ENCODE measurements around the gene GCK.
A peak's percentile ranks its signal among the peaks of the same experiment; 100 is the strongest.

The GCK gene

DNA sequence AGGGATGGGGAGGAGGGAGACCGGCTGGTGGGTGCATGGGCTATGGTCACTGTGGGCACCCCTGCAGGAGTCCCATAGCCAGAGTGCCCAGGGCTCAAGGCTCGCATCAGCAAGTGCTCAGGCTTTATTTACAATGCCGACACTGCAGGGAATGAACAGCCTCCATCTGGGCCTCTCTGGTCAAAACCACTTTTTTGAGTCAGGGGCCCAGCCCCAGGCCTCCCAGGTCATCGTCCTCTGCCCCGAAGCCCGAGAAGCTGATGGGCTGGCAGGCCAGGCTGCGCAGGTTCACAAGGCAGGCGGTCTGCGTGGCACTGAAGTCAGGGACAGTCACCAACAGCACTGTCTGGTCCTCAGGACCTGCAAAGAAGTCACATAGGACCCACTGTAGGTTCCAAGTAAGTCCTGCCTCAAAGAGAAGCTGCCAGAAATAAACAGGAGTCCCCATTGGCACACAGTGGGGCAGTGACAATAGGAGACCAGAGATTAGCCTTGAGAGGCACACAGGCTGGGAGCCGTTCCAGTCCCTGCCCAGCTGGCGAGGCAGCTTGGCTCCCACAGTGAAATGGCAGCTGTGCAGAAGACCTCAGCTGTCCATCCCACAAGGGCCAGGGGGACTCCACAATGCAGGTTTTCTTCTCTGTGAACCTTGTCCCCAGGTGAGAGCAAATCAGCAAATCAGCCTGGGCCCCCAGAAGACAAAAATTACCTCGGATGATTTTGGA, 74.5 kb downstream of the GCK start:
- DNase-seq: no peak

DNA sequence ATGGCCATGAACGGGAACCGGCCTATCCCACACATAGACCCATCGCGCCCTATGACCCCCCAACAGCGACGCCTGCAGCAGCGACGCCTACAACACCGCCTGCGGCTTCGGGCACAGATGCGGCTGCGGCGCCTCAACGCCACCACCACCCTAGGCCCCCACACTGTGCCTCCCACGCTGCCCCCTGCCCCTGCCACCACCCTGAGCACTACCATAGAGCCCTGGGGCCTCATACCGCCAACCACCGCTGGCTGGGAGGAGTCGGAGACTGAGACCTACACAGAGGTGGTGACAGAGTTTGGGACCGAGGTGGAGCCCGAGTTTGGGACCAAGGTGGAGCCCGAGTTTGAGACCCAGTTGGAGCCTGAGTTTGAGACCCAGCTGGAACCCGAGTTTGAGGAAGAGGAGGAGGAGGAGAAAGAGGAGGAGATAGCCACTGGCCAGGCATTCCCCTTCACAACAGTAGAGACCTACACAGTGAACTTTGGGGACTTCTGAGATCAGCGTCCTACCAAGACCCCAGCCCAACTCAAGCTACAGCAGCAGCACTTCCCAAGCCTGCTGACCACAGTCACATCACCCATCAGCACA, 75.4 kb downstream of the GCK start:
- no peak for DNase-seq

DNA sequence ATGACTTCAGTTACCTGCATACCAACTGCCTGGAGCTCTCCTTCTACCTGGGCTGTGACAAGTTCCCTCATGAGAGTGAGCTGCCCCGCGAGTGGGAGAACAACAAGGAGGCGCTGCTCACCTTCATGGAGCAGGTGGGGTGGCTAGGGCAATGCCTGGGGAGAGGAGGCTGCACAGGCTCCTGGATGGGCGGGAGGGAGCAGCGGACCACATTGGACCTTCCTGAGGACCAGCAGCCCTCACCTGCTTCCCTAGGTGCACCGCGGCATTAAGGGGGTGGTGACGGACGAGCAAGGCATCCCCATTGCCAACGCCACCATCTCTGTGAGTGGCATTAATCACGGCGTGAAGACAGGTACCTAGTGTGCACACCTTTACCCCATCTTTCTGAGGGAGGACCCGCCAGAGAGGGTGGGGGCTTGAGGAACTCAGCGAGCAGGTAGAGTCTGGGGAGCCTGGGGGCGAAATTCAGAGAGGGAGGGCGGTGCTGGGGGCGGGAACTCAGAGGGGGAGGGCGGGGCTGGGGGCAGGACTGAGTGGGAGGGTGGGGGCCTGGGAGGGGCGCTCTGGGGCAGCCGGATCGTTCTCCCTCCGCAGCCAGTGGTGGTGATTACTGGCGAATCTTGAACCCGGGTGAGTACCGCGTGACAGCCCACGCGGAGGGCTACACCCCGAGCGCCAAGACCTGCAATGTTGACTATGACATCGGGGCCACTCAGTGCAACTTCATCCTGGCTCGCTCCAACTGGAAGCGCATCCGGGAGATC, 76.1 kb downstream of the GCK start:
- DNase-seq: no peak

DNA sequence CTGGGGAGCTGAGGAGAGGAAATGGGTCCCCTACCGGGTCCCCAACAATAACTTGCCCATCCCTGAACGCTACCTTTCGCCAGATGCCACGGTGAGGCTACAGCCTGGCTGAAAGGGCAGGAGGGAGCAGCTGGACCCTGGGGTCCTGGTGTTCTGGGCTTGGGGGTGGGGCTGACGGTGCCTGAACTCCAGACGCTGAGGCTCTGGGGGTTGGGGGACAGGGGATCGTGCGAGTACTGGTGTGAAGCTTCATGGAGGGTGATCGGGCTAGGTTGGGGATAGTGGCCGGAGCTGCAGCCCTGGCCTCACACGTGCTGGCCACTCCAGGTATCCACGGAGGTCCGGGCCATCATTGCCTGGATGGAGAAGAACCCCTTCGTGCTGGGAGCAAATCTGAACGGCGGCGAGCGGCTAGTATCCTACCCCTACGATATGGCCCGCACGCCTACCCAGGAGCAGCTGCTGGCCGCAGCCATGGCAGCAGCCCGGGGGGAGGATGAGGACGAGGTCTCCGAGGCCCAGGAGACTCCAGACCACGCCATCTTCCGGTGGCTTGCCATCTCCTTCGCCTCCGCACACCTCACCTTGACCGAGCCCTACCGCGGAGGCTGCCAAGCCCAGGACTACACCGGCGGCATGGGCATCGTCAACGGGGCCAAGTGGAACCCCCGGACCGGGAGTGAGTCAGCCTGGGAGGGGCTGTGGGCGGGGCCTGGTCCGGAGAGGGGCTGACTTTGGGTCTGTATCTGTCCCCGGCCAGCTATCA, 76.8 kb downstream of the GCK start:
- DNase-seq: no peak

DNA sequence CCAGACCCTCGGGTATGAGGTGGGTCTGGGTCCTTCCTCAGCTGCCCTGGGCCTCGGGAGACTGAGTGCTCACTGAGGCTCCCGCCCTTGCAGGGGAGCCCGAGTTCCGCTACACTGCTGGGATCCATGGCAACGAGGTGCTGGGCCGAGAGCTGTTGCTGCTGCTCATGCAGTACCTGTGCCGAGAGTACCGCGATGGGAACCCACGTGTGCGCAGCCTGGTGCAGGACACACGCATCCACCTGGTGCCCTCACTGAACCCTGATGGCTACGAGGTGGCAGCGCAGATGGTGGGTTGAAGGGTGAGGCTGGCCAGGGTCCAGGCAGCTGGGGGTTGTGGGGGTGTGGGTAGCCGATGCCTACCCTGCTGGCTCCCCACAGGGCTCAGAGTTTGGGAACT, 77.5 kb downstream of the GCK start:
- no peak for DNase-seq

DNA sequence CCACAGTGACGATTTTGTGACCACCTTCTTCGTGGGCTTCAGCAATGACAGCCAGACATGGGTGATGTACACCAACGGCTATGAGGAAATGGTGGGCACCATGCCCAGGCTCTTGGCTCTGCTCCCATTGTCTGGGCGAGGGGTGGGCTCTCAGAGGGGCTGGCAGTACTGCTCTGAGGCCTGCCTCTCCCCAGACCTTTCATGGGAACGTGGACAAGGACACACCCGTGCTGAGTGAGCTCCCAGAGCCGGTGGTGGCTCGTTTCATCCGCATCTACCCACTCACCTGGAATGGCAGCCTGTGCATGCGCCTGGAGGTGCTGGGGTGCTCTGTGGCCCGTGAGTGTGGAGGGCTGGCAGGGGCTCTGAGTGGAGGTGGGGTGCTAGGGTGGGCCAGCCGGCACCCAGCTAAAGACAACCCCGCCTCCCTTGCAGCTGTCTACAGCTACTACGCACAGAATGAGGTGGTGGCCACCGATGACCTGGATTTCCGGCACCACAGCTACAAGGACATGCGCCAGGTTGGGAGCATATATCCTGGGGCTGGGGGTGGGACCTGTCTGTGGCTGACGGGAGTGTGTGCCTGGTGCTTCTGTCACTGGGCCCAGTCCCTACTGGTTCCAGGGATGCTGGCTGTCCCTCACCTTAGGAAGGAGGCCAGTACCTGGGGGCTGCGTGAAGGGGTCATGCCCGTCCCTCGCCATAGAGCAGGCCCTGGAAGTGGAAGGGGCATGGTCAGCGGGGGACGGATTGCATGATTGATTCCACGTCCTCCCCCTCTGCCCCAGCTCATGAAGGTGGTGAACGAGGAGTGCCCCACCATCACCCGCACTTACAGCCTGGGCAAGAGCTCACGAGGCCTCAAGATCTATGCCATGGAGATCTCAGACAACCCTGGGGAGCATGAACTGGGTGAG, 78.3 kb downstream of the GCK start:
- DNase-seq: no peak

DNA sequence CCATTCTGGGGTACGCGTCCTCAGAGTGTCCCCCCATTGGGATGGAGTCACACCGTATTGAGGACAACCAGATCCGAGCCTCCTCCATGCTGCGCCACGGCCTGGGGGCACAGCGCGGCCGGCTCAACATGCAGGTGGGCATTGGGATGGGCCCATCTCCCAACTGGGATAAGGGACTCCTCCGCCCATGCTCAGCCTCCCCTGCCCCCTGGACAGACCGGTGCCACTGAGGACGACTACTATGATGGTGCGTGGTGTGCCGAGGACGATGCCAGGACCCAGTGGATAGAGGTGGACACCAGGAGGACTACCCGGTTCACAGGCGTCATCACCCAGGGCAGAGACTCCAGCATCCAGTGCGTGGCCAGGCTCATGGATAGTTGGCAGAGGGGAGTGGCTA, 79.2 kb downstream of the GCK start:
- no peak for DNase-seq

DNA sequence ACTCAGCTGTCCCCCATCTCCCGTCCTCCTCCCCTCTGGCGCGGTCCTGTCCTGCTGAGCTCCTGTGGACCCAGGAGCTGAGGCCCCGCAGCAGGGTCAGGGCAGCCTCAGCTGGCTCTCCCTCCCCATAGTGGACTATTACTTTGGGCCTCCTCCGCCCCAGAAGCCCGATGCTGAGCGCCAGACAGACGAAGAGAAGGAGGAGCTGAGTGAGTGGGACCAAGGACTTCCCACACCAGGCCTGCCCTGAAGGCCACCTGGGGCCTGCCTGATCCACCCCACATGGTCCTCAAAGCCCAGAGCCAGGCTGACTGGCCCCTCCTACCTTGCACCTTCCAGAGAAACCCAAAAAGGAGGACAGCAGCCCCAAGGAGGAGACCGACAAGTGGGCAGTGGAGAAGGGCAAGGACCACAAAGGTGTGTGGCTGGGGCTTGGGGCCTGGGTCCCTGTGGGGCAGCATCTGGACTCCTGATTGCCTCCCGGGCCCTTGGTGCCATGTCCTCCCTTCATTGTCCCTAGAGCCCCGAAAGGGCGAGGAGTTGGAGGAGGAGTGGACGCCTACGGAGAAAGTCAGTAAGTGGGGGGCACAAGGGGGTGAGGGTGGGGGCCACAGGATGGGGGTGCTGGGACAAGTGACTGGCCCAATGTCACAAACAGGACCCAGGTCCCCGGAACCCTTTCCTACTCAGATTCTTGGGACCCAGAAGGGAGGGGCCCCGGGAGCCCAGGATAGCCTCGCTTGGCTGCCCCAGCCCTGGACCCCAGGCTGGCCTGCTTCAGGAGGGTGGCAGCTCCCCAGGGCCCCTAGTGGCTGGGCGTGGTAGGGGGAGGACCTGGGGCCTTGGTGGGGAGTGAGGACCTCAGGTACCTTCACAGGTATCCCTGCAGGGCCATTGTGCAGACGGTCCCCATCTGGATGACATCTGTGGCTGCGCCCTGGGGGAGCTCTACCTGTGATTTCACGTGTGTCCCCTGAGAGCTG, 80.2 kb downstream of the GCK start:
- no peak for DNase-seq

DNA sequence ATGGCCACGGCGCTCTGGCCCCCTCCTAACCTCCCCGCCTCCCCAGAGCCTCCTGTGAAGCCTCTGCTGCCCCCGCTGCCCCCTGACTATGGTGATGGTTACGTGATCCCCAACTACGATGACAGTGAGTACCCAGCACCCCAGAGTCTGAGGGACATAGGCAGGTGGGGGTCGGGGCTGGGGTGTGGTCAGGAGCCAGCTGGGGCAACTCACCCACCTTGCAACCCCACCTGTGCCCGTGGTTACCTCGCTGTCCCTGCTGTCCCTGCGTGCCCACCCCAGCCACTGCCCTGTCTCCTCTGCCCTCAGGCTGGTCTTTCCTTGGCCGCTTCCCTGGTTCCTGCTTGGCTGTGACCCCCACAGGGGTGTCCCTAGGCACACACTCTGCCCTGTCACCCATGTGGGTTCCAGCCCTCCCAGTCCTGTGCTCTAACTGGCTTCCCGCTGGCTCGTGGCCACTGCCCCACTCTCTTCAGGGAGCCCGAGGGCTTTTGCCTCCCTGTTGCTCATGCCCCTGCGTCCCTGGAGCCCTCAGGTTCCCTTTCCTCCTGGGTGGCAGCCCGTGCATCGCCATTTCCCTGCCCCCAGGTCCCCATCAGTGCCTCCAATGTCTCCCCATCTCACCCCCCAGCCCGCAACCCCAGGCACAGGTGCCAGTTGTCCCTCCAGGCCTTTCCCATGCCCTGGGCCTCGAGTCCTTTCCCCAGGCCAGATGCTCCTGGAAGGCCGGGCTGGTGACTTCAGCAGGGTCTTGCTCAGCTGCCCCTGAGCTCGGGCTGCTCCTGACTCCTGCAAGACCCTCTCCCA, 81.1 kb downstream of the GCK start:
- DNase-seq: no peak

DNA sequence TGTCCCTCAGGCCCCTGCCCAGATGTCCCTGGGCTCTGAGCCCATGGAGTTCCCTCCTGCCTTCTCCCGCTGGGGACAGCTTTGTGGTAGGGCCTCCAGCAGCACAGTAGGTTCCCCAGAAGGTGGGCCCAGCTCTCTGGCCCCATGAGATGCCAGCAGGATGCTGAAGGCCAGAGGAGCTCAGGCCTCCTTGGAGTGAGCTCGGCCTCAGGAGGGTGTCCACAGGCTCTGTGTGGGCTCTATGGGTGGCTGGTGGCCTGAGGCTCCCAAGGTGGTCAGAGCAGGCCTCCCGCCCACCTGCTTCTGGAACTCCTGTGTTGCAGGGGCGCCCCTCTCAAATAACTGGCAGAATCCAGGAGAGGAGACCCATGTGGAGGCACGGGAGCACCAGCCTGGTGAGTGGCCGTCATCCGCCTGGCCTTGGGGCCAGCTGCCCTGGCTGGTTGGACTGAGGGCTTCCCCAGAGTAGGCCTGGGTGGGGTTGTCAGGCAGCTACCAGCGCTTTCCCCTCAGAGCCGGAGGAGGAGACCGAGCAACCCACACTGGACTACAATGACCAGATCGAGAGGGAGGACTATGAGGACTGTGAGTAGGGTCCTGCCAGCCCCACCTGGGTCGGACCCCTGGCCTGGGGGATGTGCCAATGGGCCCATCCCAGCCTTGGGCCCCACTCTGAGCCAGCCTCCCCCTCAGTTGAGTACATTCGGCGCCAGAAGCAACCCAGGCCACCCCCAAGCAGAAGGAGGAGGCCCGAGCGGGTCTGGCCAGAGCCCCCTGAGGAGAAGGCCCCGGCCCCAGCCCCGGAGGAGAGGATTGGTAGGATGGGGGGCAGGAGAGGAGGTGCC, 81.9 kb downstream of the GCK start:
- no peak for DNase-seq

DNA sequence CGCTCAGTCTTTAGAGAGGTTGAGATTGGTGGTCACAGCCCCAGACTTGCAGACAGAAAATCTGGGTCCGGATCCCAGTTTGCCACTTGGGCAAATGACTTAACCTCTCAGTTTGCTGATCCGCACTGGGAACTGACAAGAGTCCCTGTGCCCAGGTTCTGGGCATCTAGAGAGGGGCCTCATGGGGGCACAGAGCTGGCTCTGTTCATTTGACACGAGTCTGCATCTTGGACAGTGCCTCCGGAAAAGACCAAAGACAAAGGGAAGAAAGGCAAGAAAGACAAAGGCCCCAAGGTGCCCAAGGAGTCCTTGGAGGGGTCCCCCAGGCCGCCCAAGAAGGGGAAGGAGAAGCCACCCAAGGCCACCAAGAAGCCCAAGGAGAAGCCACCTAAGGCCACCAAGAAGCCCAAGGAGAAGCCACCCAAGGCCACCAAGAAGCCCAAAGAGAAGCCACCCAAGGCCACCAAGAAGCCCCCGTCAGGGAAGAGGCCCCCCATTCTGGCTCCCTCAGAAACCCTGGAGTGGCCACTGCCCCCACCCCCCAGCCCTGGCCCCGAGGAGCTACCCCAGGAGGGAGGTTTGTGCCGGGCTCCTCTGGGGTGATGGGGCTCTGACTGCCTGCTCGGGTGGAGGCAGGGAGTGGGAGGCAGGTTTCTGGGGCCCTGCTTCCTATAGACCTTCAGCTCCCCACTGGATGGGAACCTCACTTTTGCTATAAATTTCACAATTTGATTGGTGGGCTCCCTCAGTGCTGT, 82.8 kb downstream of the GCK start:
- DNase-seq: no peak

DNA sequence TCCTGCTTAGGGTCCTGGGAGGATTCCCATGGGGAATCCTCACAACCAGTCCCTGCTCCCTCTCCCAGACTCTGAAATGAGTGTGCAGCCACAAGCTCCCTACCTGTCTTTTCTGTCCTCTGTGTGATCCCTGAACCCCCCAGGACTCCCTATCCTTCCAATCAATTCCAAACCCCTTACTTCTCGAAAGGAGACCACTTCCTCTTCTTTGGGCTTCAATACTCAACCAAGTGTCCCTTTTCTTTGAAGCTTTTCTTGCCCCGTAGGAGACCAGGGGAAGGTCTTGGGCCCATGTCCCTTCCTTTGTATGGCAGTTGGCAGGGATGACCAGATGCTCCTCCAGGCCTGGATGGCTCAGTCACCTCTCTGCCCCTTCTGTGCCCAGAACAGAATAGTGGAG, 83.4 kb downstream of the GCK start:
- no peak for DNase-seq

DNA sequence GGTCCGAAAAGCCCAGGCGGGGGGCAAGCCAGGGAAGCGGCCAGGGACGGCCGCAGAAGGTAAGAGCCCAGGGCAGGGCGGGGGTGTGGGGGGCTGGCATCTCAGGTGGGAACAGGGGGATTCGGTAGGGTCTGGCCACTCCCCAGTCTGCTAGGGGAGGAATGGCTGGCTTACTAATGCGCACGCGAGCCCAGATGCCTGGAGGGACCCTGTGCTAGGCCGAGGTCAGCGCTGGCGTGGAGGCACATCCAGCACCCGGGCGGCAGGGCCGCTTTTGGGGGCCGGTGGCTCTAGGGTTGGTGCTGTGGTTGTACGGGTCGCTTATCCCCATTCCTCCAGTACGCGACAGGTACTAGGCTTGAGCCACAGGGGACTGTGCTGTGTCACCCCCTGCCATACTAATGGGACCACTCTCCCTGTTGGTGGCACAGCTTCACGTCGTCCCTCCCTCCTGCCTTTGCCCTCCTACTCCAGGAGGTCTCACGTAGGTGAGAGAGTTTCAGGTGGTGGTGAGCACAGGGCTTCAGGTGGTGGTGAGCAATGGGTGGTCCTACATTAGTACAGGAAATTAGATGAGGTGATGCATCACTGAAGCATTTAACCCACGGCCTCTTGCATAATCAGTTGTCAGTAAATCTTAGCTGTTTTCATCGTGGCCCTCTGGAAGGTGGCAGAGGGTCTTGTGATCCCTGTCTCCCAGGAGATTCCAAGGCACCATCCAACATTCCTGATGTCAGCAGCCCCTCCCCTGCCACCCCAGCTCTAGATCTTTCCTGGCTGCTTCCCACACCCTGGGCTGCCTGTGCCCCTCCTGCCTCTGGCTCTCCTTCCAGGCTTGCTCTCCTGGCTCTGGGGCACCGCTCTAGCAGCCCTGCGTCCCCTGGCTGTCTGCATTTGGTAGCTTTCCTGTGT, 84.1 kb downstream of the GCK start:
- DNase-seq: peak; percentile 78

DNA sequence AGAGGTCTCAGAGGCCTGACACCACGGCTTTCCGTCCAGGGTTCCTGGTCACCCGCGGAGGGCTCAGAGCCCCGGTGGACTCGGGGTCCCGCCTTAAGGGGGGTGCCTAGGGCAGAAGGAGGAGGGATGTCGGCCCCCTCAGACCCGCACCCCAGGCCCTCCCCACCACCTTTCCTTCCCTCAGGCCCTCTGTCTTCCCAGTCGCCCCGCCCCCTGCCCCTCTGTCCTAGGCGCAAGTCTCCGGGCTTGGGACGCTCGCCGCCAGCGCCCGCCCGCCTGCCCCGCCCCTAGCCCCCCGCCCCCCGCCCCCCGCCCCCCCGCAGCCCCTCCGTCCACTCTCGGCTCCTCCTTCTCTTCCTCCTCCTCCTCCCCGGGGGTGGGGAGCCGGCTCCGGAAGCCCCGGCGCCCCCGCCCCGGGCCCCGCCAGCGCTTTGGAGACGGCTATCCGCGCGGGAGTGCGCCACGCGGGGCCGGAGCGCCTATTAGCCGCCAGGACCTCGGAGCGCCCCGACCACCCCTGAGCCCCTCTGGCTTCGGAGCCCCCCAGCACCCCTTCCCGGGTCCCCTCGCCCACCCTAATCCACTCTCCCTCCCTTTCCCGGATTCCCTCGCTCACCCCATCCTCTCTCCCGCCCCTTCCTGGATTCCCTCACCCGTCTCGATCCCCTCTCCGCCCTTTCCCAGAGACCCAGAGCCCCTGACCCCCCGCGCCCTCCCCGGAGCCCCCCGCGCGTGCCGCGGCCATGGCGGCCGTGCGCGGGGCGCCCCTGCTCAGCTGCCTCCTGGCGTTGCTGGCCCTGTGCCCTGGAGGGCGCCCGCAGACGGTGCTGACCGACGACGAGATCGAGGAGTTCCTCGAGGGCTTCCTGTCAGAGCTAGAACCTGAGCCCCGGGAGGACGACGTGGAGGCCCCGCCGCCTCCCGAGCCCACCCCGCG, 85.0 kb downstream of the GCK start, which contains the start of gene AEBP1:
TSS of gene AEBP1 (plus strand) at position 423 of the 937 bp plus-strand sequence. CDS start at position 744, 321 bp downstream.
- DNase-seq: peak; percentile 19

DNA sequence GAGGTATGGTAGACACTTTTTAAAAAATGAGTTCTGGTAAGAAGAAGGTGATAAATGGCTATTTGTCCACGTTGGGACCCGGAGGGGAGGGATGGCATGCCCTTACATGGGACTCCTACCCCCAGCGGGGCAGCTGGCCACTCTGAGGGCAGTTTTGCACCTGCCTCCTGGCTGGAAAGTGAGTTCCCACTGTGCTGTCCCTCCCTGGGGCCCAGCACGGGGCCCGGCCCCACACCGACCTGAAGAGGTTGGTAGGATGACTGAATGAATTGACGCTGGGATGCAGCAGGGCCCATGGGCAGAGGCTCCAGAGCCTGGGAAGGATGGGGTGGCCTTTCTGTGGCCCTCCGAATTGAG, 85.7 kb downstream of the GCK start:
- no peak for DNase-seq

Data from fibroblast of skin of right quadriceps (primary cell).